Measurements from ENCODE around the gene FLOT2.
"Not testable (repeated sequence)": the region's sequence is repeated elsewhere in the genome, so short reads cannot be mapped to it uniquely, and the experiment has no call there.

FLOT2 gene

GRCh38 chr17:28841901-28842281 lies 55.6 kb downstream of the FLOT2 start:
- DNase-seq: no peak

- DNase-seq: no peak
Observed at GRCh38 chr17:28839221-28839620, 58.3 kb downstream of the FLOT2 start.

DNA sequence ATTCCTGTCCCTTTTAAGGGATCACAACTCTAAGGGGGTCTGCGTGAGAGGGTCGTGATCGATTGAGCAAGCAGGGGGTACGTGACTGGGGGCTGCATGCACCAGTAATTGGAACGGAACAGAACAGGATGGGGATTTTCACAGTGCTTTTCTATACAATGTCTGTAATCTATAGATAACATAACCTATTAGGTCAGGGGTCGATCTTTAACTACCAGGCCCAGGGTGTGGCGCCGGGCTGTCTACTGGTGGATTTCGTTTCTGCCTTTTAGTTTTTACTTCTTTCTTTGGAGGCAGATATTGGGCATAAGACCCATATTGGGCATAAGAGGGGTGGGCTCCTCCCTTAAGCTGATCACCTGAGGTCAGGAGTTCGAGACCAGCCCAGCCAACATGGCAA lies 61.0 kb downstream of the FLOT2 start:
- not testable (repeated sequence) for DNase-seq

DNA sequence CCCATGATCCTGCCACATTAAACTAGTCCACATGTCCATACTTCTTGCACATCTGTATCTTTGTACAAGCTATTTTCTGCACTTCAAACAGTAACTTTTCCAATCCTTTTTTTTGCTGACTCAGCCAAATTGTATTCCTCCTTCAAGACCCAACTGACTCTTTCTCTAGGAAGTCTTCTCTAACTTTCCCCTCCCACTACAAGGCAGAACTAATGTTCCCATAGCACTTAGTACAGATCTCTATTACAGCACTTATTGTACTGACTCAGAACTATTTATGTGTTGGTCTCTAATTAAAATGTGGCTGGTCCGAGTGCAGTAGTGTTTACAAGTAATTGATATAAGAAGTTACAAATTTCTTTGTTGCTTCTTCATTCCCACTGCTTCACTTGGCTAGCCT lies 63.1 kb downstream of the FLOT2 start:
- DNase-seq: no peak

All from femur (tissue), 1 donor.